ENCODE measurements around the gene SPATA20.

- no peak for TF ChIP-seq CTCF (IDR thresholded peaks at IDR 0.05; ENCODE audit: control extremely low read depth in 1 of 3, insufficient read depth in 1 of 3, low read depth in 1 of 3, low read length in 3 of 3)
- no peak for TF ChIP-seq POLR2A (IDR thresholded peaks at IDR 0.05; ENCODE audit: control extremely low read depth in 1 of 2, low read depth in 2 of 2, low read length in 2 of 2)
- no peak for TF ChIP-seq MAX (IDR thresholded peaks at IDR 0.05)
- TF ChIP-seq, protein P1, sequence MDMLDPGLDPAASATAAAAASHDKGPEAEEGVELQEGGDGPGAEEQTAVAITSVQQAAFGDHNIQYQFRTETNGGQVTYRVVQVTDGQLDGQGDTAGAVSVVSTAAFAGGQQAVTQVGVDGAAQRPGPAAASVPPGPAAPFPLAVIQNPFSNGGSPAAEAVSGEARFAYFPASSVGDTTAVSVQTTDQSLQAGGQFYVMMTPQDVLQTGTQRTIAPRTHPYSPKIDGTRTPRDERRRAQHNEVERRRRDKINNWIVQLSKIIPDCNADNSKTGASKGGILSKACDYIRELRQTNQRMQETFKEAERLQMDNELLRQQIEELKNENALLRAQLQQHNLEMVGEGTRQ (IDR thresholded peaks at IDR 0.05; ENCODE audit: low read length), result no peak
- TF ChIP-seq HDAC6 (IDR thresholded peaks at IDR 0.05; ENCODE audit: low read depth, low read length), result no peak
- TF ChIP-seq CHD1 (IDR thresholded peaks at IDR 0.05; ENCODE audit: low read depth, low read length), result no peak
- TF ChIP-seq TEAD4 (IDR thresholded peaks at IDR 0.05; ENCODE audit: low read depth, low read length), result no peak
- TF ChIP-seq ZNF274 (IDR thresholded peaks at IDR 0.05; ENCODE audit: borderline replicate concordance, extremely low read depth, low read length), result no peak
- TF ChIP-seq CEBPB (IDR thresholded peaks at IDR 0.05; ENCODE audit: low read depth, low read length), result no peak
- no peak for TF ChIP-seq EP300 (IDR thresholded peaks at IDR 0.05; ENCODE audit: borderline replicate concordance in 1 of 2, low read depth in 2 of 2, low read length in 2 of 2)
- TF ChIP-seq CTBP2 (IDR thresholded peaks at IDR 0.05; ENCODE audit: borderline replicate concordance, insufficient read depth, insufficient read length, low read length), result no peak
- TF ChIP-seq ASH2L (IDR thresholded peaks at IDR 0.05; ENCODE audit: low read length), result no peak
- TF ChIP-seq TAF1 (IDR thresholded peaks at IDR 0.05; ENCODE audit: low read depth, low read length), result no peak
- no peak for TF ChIP-seq CHD2 (IDR thresholded peaks at IDR 0.05; ENCODE audit: low read length)
These were observed 2.4 kb downstream of the SPATA20 start for GRCh38 chr17:50549256-50549941.
